Skeletal muscle tissue (tissue), 4 donors: Measurements from ENCODE around the gene MIER3. TPM values are rescaled to one million over a fixed set of nuclear protein-coding genes. Genes with fewer than 3 reads are reported as not detected.

Source experiments
- H3K27ac ChIP-seq: one replicate; pipeline ENCODE4 v1.7.0; 2013; ENCODE audit warnings: mild to moderate bottlenecking, low read depth, low read length, inconsistent platforms
- H3K27me3 ChIP-seq, 3 donors: one replicate each; pipeline ENCODE4 v1.7.0; 2013; ENCODE audit warnings: low read length in 3 of 3; ENCODE audit not compliant: control insufficient read depth in 3 of 3, insufficient read depth in 3 of 3
- H3K36me3 ChIP-seq, 3 donors: one replicate each; pipeline ENCODE4 v1.7.0; 2013; ENCODE audit warnings: low read length in 3 of 3; ENCODE audit not compliant: control insufficient read depth in 3 of 3, insufficient read depth in 3 of 3
- H3K4me1 ChIP-seq, 3 donors: one replicate each; pipeline ENCODE4 v1.7.0; 2013; ENCODE audit warnings: low read length in 3 of 3, mild to moderate bottlenecking in 3 of 3; ENCODE audit not compliant: control insufficient read depth in 3 of 3, insufficient read depth in 3 of 3
- H3K4me3 ChIP-seq, 3 donors: one replicate each; pipeline ENCODE4 v1.7.0; 2013; ENCODE audit warnings: low read length in 3 of 3
- H3K9ac ChIP-seq, 3 donors: one replicate each; pipeline ENCODE4 v1.7.0; 2013; ENCODE audit warnings: low read length in 3 of 3, mild to moderate bottlenecking in 3 of 3, moderate library complexity in 2 of 3, low read depth in 1 of 3
- H3K9me3 ChIP-seq, 3 donors: one replicate each; pipeline ENCODE4 v1.7.0; 2013; ENCODE audit warnings: low read length in 3 of 3; ENCODE audit not compliant: control insufficient read depth in 3 of 3
- total RNA-seq: library from RNA; depleted of rRNA; stranded (reverse); fragments of >200 nt; gene quantifications from one replicate; pipeline ENCODE4 v1.2.3, GENCODE V29; 2014
- donor health status: Osteomylitis.

MIER3 gene
- total RNA-seq, 1 donor from 2014 or later, result 18.8 TPM

GRCh38 chr5:56963246-56963645 is 11.3 kb upstream of the MIER3 start:
- Histone ChIP-seq H3K9me3 (no peaks in the 10 kb centered on the region), H3K27me3 (peaks cover 0 to 8% (median 5%) of the 10 kb centered on the region in 3 donors), H3K4me1 (no peaks in the 10 kb centered on the region), H3K27ac (no peak overlapping the region), H3K4me3 (no peak overlapping the region), H3K9ac (no peak overlapping the region), H3K36me3 (no peaks in the 10 kb centered on the region)

GRCh38 chr5:56962286-56962685 is 10.4 kb upstream of the MIER3 start:
- Histone ChIP-seq H3K36me3 (no peaks in the 10 kb centered on the region), H3K27me3 (peaks cover 0 to 8% (median 5%) of the 10 kb centered on the region in 3 donors), H3K4me1 (no peaks in the 10 kb centered on the region), H3K4me3 (no peak overlapping the region), H3K27ac (no peak overlapping the region), H3K9me3 (no peaks in the 10 kb centered on the region), H3K9ac (no peak overlapping the region)

GRCh38 chr5:56961746-56962145 is 9.8 kb upstream of the MIER3 start:
- Histone ChIP-seq H3K27me3 (peaks cover 0 to 8% (median 5%) of the 10 kb centered on the region in 3 donors), H3K4me1 (no peaks in the 10 kb centered on the region), H3K36me3 (no peaks in the 10 kb centered on the region)

GRCh38 chr5:56959326-56959725 is 7.4 kb upstream of the MIER3 start:
- Histone ChIP-seq H3K9ac (no peak overlapping the region), H3K4me3 (no peak overlapping the region), H3K4me1 (no peaks in the 10 kb centered on the region), H3K9me3 (no peaks in the 10 kb centered on the region), H3K27me3 (peaks cover 0 to 8% (median 5%) of the 10 kb centered on the region in 3 donors), H3K27ac (no peak overlapping the region), H3K36me3 (no peaks in the 10 kb centered on the region)

More at GRCh38 chr5:56961746-56962145, 9.8 kb upstream of the MIER3 start:
- Histone ChIP-seq H3K9ac (no peak overlapping the region), H3K9me3 (no peaks in the 10 kb centered on the region), H3K27ac (no peak overlapping the region), H3K4me3 (no peak overlapping the region)

- Histone ChIP-seq H3K36me3 (no peaks in the 10 kb centered on the region), H3K4me3 (no peak overlapping the region), H3K27ac (no peak overlapping the region), H3K9ac (no peak overlapping the region), H3K4me1 (no peaks in the 10 kb centered on the region), H3K9me3 (no peaks in the 10 kb centered on the region), H3K27me3 (peaks cover 0 to 8% (median 5%) of the 10 kb centered on the region in 3 donors)
These were observed 6.7 kb upstream of the MIER3 start for GRCh38 chr5:56958595-56958994.

GRCh38 chr5:56954262-56954661 is 2.3 kb upstream of the MIER3 start:
- no peaks in the 10 kb centered on the region for H3K9me3 ChIP-seq
- peaks cover 0 to 2% (median 0%) of the 10 kb centered on the region in 3 donors for H3K27me3 ChIP-seq
- peaks cover 3 to 22% (median 5%) of the 10 kb centered on the region in 3 donors for H3K4me1 ChIP-seq
- H3K9ac ChIP-seq, result no peak overlapping the region
- no peak overlapping the region for H3K27ac ChIP-seq
- no peak overlapping the region for H3K4me3 ChIP-seq
- H3K36me3 ChIP-seq, result no peaks in the 10 kb centered on the region

- no peaks in the 10 kb centered on the region for H3K27me3 ChIP-seq
- H3K36me3 ChIP-seq, result no peaks in the 10 kb centered on the region
- no peaks in the 10 kb centered on the region for H3K9me3 ChIP-seq
- H3K4me3 ChIP-seq, result peak overlapping the region; percentile 75 to 82 (median 75)
- H3K27ac ChIP-seq, result peak overlapping the region; percentile 32
- H3K4me1 ChIP-seq, result peaks cover 3 to 22% (median 5%) of the 10 kb centered on the region in 3 donors
- peak overlapping the region; percentile 63 to 81 (median 69) for H3K9ac ChIP-seq
These were observed 587 bp downstream of the MIER3 start for GRCh38 chr5:56951126-56951945.

GRCh38 chr5:56950626-56951125 is 1.2 kb downstream of the MIER3 start:
- Histone ChIP-seq H3K36me3 (peaks cover 0 to 5% (median 4%) of the 10 kb centered on the region in 3 donors), H3K27ac (peak overlapping the region; percentile 32), H3K9me3 (no peaks in the 10 kb centered on the region), H3K9ac (peak overlapping the region; percentile 63 to 81 (median 69)), H3K4me1 (peaks cover 3 to 22% (median 5%) of the 10 kb centered on the region in 3 donors), H3K27me3 (no peaks in the 10 kb centered on the region), H3K4me3 (peak overlapping the region; percentile 75 to 82 (median 75))

- H3K4me1 ChIP-seq, result peaks cover 3 to 18% (median 3%) of the 10 kb centered on the region in 3 donors
- H3K9ac ChIP-seq, result no peak overlapping the region
- H3K27ac ChIP-seq, result no peak overlapping the region
- H3K9me3 ChIP-seq, result no peaks in the 10 kb centered on the region
- no peak overlapping the region for H3K4me3 ChIP-seq
- H3K27me3 ChIP-seq, result no peaks in the 10 kb centered on the region
- H3K36me3 ChIP-seq, result peaks cover 6 to 22% (median 13%) of the 10 kb centered on the region in 3 donors
These were observed 4.9 kb downstream of the MIER3 start for GRCh38 chr5:56947052-56947451.

GRCh38 chr5:56941981-56942380 is 9.9 kb downstream of the MIER3 start:
- Histone ChIP-seq H3K4me3 (no peak overlapping the region), H3K4me1 (peaks cover 0 to 3% (median 3%) of the 10 kb centered on the region in 3 donors), H3K27ac (no peak overlapping the region), H3K27me3 (no peaks in the 10 kb centered on the region), H3K36me3 (peaks cover 12 to 49% (median 44%) of the 10 kb centered on the region in 3 donors), H3K9me3 (no peaks in the 10 kb centered on the region), H3K9ac (no peak overlapping the region)
